Fibroblast of skin of scalp (primary cell): ENCODE results near the gene UGT1A4.

Experiments used
- DNase-seq: peaks from one replicate; pipeline ENCODE4 v3.0.0-alpha.2; 2013

The UGT1A4 gene

DNA sequence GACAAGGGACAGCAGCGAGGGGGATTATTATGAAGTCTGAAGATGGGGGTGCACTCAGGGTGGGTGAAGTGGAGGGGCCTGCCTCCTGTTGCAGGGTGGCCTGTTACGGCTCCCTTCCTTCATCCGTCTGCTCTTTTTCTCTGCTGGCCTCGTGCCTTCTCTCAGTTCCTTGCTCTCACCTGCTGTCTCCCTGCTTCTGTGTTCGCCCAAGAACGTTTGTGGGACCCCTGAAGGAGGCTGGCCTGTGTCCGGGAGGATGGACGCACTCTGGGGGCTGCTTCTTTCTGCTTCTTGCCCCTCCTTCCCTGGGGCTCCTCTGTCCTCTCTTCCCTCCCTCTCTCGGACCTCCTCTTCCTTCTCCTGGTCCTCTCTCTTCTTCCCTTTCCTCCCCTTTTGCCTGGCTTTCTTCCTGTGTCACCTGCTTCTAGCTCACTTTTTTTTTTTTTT lies 73.4 kb downstream of the UGT1A4 start:
- DNase-seq = no peak

DNA sequence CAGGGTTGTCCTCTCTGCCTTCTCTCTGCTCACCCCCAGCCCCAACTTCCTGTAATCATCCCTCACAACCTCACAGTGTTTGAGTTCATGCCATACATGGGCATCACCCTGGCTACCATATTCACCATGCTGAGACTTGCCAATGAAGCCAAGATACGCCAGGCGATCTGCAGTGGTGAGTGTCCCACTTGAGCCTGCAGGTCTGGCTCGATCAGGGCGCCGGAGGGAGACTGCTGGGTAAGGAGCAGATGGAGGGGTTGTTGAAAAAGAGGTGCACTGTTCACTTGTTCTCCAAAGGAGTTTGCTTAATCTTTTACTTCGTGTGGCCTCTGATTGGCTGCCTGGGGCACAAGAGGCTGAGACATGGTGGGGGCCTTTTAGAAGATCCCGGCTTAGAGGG lies 74.2 kb downstream of the UGT1A4 start:
- DNase-seq = no peak

DNA sequence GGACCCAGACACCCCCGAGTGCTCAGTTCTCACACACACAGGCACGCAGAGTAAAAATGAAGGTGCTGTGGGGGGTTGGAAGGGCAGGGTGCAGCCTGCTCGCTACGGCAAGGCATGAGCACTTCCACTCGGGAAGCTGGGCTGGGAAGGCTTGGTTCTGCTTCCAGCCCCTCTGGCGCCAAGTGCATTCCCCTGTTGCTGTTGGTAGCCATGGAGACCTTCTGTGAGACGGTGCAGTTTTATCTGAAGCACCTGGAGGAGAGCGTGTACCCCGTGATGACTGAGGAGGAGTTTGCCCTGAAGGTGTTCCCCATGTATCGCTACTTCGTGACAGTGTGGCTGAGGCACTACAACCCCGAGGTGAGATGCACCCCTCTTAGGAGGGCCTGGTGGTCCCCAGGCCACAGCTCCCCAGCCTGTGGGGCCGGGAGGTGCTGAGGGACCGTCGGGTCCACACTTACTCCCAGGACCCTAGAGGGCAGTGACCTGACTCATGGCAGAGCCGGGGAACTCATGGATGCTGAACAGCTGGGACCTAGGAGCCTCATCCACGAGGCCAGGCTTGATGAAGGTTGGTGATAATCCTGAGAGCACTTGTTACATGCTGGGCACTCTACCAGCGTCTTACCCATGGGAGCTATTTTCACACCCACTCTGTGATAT lies 75.1 kb downstream of the UGT1A4 start:
- no peak for DNase-seq

DNA sequence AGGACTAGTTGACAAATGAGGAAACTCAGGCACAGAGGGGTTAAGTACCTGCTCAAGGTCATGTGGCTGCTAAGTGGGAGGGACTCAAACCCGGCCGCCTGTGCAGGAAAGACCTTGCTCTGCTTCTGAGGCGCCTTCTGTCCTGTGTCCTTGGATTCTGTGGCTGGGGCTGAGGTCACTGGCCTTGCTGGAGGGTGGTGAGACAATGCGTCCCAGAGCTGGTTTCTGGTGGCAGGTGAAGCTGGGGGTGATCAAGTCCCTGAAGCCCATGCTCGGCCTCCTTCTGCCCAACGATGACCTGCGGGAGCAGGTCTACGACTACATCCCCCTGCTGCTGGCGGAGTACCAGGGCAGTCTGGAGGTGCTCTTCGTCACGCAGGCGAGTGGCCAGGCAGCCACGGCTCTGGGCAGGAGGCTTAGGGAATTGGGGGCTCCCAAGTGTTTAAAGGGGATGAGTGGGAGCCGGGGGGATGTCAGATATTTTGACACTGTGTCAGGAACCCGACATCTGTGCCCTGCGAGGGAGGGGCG lies 75.7 kb downstream of the UGT1A4 start:
- no peak for DNase-seq

DNA sequence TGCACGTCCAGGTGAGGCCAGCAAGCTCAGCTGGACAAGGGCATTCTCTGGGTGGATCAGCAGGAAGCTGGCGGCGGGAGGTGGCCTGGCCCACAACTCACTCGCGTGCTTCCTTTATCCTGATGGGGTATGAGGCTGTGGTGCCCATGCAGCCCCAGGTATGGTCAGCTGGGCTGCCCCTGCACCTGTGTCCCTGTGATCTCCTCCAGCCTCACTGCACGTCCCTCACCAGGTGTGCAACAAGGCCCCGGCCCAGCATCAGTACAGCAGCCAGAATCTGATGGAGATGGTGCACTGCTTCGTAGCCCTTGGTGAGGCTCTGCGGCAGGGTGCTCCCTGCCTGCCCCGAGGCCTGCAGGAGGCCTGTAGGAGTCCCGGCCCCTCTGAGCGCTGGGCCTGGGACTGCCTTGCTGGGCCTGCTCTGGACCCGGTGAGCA lies 77.2 kb downstream of the UGT1A4 start:
- no peak for DNase-seq

DNA sequence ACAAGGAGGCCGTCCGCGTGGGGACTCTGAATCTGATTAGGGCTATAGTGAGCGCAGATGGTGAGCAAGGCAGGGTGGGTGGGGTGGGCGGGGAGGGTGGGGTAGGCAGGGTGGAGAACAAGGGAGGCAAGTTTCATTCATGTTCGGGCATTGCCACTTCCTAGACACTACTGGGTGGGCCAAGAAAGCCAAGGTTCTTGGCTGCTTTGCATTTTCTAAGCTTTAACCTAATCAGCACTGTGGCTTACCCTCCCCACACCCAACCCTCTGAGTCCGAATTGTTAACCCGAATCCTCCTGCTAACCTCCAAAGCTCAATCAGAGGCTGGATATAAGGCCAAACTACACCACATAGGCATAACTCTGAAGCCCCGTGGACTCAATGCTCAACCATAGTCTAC lies 77.7 kb downstream of the UGT1A4 start:
- no peak for DNase-seq

DNA sequence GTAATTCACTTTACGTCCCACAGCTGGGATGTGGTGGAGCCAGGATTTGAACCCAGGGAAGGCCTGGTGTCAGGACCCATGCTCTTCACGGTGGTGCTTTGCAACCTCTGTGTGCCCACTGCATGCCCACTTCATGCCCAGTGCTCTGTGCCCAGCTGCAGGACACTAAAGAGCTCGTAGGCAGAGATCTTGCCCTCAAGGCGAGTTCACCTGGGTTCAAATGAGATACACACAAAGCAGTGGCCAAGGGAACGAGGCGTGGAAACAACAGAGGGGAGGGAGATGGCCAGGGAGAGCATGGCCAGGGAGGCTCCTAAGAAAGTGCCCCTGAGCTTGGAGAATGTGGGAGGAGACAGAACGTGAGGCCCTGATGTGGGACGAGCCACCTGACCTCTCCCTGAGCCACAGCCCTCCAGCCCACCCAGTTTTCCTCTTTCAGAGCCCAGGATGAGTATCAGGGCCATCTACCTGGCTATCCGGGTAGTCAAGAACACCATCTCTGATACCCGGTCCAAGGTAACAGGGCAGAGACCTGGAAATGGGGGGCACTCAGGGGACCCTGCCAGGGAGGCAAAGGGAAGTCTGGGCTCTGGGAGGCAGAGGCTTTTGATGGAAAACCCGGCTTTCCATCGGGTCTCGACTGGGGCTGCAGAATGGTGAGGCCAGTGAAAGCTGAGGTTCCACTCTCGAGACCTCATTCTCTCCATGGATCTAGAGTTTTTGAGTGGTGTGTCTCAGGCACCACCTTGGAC lies 80.0 kb downstream of the UGT1A4 start:
- no peak for DNase-seq

DNA sequence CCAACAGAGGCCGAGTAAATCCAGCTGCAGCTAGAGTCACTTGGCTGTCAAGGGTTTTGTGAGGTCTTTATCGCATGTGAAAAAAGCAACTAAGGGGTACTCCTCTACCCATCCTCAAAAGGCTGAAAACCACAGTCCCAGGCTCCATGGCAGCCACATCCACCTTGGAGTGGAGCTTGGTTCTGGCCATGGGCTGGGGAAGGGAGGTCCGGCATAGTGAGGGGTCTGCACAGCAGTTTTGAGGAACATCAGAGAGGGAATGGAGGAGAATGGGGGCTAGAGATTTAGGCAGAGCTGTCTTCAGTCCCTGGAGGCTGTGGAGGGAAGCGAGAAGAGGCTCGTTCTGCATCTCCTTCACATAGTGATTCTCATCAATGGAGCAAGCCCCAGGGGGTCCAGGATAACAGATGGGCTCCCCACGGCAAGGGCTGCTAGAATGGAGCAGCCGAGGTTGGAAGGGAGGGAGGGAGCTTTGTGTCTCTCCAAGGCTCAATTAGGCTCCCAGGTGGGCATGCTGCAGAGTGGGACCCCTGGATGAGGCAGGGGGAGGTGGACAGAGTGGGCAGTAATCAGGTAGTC lies 80.6 kb downstream of the UGT1A4 start:
- no peak for DNase-seq

DNA sequence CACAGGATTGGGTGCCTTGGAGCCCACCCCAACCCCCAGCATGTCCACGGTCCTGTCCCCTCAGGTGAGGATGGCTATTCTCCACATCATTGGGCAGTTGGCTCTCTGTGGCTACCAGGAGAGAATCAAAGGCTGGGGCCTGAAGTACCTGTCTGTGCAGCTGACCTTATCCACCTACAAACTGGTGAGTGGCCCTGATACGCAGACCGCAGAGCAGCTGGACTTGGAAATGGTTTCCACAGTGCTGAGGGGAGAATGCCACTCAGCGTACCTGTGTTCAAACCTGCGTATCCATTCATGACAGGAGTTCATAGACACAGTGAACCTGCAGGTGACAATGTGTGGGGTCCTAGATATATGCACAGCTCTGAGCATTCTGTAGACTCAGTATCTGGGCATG lies 81.2 kb downstream of the UGT1A4 start:
- DNase-seq = no peak

DNA sequence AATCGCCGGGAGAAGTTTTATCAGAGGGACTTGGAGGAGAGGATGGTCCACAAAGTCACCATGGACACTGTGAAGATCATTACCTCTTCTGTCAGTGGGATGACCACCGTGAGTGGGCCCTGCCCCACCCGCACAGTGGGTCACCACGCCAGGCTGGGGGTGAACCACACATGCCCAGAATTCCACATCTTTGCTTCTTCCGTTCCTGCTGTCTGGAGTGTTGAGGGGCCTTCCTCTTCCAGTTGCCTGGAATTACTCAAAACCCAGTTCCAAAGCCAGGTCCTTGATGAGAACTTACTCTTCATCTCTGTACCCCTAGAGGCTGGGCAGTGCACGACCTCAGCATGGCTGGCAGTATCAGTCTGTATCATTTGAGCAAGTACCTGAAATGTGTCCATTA lies 81.7 kb downstream of the UGT1A4 start:
- no peak for DNase-seq

DNA sequence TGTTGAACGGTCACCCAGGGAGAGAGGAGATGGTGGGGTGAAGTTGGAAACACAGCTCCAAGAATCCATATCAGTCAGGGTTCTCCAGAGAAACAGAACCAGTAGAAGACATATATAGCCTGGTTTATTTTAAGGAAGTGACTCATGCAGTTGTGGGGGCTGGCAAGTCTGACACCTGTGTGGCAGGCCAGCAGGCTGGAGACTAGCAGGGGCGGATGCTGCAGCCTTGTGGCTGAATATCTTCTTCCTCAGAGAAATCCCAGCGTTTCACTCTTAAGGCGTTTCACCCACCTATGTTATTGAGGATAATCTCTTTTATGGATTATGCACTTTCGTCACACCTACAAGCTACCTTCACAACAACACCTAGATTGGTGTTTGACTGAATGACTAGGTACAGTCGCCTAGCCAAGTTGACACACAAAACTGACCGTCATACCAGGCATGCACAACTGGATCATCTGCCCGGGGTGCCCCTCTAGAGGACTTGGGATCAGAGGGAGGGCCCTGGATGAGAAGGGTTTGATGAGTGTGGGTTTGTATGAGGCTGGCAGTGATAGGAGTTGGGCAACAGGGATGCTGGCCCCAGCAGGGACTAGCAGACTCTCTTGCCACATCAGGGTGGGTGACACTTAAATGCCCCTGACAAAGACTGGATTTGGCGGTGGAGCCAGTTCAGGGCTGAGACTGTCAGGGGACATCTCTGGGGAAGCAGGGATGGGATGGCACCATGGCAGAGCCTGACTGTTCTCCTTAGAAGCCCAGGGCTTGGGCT lies 83.0 kb downstream of the UGT1A4 start:
- DNase-seq = no peak

DNA sequence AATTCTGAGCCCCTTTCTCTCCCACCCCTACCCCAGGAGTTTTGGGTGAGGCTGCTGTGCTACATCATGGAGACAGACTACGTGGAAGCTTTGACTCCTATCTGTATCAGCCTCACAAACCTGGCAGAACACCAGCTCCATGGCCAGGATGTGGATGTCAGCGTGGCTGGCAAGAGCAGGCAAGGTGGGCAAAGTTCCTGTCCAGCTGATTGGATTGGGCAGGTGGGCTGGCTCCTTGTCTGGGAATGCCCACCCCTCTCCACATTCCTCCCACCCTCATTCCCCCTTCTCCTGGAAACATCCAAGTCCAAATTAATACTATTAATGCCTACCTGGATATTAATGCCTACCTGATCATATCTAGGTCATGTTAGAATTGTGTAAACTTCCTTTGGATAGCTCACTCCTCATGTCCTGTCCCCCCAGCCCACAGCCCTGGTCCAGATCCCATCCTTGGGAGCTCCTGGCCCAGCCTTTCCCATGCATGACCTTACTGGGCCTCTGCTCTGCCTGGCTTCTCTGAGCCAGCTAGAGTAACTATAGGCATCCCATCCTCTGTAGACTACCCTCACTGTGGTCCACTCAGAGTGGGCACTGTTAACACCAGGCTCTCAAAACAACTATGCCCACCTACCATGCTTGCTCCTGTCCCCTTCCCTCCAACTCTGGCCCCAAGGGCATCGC lies 83.7 kb downstream of the UGT1A4 start:
- no peak for DNase-seq

DNA sequence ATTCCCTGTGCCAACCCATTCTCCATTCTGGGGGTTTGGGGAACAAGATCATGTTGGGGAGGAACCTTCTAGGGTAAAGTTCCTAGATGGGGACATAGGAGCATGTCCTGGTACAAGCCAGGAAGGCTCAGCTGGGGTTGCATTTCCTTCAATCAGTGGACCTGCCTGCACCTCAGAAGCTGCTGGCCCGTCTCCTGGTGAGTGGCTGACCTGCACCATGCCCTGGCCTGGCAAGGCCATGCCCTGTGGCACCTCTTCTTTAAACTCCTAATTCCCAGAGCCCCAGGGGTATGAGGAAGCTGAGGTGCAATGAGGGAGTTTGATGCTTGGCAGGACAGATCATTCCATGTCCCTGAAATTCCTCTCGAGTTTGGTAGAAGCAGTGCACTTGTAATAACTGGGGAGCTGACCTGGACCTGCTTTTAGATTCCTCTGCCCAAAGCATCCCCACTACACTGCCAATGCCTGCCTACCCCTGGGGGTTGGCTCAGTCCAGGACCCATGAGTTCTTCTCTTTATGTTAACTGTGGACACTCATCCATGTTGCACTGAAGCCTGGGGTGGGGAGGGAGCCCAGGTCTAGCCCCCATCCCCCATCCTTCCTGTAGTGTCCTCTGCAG lies 84.9 kb downstream of the UGT1A4 start:
- DNase-seq = no peak

DNA sequence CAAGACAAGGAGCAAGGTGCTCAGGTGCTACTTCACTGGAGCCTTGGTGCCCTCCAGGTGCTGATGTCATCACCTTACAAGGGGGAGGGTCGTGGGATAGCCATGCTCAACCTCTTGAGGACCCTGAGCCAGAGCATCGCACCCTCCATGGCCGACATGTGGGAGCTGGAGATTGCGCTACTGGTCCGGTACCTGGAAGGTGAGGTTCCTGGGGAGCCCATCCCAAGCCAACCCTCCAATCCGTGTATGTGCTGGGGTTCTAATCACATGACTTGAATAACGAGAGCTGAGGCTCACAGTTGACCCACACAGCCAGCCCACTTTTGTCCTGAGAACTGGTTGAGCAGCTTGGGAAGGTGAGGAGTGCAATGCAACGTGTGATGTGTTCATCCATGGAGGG lies 85.5 kb downstream of the UGT1A4 start:
- no peak for DNase-seq

DNA sequence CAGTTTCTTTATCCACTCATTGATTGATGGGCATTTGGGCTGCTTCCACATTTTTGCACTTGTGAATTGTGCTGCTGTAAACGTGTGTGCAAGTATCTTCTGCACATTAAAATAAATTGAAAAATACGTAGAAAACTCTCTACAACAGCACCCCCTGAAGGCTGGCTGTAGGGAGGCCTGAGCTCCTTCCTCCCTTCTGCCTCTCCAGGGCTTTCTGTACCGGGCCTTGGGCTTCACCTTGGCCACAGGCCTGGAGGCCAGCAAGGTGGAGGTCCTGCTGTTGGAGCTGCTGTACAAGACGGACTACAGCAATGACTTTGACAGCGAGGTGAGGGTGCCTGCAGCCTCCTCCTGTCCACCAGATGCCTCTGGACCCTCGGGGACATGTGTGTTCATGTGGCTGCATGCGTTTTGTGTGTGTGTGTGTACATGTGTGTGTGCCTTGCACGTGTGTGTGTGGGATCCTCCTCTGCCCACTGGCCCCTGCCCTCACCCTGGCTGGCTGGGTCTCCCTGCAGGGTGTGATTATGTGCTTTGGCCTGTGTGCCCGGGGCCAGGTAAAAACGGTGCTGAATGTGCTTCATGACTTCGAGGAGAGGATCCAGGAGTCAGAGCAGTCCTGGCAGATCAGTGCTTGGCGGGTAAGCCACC lies 88.8 kb downstream of the UGT1A4 start:
- DNase-seq = no peak

DNA sequence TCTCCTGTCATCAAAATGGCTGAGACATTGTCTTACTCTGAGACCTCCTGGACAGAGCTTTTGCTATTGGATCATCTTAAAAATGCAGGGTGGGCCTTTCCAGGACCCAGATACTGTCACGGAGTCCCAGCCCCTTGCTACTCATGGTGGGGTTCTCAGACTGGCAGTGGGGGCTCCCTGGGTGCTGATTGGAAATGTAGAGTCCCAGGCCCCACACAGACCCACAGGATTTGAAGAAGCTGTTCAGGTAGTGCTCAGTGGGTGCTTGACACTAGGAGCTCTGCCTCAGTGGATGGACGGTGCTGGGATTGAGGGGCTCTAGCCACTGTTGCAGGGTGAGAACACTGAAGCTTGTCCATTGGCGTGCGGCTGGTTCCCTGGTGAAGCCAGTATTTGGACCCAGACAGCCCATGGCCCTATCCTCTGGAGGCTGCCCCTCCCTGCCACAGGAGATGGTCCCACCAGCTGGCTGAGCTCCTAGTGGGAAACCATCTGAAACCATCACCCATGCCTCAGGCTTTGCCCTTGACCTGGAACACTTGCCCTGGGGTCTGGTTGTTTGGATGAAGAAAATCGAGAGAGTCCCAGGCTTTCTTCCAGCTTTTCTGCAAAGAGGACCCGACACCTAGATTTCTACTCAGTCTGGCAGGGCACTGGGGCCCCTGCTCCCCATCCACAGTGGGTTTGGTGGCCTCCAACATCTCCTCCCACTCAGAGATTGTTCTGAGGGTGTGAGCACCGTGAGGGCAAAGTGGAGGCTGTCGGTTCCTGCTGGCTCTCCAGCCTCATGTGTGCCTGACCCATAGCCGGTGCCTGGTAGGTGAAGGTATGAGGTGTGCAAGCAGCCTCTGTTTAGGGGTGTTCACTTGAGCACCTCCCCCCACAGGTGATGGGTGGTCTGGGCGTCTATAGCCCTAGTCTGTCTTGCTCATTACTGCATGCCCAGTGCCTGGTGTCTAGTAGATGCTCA lies 89.7 kb downstream of the UGT1A4 start:
- DNase-seq = no peak

DNA sequence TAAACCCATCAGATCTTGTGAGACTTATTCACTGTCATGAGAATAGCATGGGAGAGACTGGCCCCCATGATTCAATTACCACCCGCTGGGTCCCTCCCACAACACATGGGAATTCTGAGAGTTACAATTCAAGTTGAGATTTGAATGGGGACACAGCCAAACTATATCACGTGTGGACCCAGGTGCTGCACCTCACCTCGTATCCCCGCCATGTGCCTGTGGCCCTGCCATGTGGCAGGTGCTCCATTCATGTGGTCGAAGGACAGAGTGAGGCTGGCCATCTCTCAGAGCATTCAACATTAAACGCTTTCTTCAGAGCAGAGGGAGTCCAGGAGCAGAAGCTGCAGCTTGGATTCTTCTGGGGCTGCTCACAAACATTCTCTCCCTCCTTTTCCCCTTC lies 91.8 kb downstream of the UGT1A4 start:
- no peak for DNase-seq

DNA sequence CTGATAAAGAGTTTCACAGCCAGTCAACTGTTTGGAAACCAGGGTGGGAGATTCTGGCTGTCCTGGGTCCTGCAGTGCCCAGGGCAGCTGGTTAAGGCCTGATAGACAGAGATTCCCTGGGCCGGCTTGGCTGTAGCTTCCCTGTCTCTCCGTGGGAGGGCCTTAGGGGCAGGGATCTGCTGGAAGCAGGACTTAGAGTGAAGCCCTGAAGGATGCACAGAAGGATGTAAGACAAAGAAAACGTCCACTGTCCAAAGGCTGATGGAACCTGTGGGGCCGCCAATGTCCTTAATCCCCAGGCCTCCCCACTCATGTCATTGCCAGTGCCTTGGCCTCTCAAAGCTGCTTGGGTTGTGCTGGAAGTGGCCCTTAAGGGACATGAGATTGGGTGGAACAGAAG lies 92.6 kb downstream of the UGT1A4 start:
- DNase-seq = no peak

DNA sequence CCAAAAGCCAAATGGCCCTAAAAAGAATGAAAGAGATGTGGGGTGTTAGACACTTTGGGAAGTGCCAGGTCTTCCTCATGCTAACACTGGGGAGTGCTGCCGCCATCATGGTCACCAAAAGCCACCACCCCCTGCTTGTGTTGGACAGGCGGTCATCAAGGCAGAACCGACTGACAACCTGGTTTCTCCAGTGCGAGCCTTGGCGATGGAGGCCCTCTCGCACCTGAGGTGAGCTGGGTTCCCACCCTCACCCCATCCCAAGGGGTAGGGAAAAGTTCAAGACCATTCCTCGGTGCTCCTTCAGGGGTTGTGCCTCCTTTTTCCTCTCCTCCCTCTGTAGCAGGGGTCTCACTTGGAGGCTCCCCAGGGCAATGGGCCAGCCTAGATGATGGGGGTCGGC lies 93.2 kb downstream of the UGT1A4 start:
- DNase-seq = no peak
